HG02970 (cell line): ENCODE measurements around the gene GSTM2.
"Not testable (repeated sequence)": the region's sequence is repeated elsewhere in the genome, so short reads cannot be mapped to it uniquely, and the experiment has no call there.

ENCODE experiments used
- ATAC-seq: cut with Tn5 transposase; IDR thresholded peaks from one replicate; pipeline ENCODE4 v1.9.1; 2021; ENCODE audit warnings: mild to moderate bottlenecking, moderate library complexity, moderate number of reproducible peaks; ENCODE audit not compliant: unreplicated experiment, low FRiP score

The GSTM2 gene

DNA sequence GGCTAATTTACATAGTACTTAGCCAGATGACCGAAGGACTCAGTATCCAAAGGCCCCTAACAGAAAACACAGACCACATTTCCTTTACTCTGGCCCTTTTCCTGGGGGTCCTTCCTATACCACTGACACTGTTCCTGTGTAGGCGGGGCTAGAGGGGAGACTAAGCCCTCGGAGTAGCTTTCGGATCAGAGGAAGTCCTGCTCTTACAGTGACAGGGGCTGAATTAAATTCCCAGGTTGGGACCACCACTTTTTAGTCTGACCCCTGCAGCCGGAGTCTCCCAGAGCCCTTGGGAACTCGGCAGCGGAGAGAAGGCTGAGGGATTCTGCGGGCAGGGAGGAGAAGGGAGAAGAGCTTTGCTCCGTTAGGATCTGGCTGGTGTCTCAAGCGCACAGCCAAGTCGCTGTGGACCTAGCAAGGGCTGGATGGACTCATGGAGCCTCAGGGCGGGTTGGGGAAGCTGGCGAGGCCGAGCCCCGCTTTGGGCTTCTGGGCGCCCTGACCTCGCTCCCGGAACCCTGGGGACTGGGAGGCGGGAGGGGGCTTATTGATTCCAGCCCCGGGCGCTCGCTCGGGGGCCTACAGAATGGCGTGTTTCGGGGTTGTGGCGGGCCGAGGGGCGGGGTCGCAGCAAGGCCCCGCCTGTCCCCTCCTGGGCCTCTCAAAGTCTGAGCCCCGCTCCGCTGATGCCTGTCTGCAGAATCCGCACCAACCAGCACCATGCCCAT is 43.9 kb downstream of the GSTM2 start, which contains the start of gene GSTM5:
GSTM5 (plus strand) TSS at position 659 of the 728 bp plus-strand sequence; CDS start at position 721, 62 bp downstream.
- ATAC-seq: not testable (repeated sequence)

DNA sequence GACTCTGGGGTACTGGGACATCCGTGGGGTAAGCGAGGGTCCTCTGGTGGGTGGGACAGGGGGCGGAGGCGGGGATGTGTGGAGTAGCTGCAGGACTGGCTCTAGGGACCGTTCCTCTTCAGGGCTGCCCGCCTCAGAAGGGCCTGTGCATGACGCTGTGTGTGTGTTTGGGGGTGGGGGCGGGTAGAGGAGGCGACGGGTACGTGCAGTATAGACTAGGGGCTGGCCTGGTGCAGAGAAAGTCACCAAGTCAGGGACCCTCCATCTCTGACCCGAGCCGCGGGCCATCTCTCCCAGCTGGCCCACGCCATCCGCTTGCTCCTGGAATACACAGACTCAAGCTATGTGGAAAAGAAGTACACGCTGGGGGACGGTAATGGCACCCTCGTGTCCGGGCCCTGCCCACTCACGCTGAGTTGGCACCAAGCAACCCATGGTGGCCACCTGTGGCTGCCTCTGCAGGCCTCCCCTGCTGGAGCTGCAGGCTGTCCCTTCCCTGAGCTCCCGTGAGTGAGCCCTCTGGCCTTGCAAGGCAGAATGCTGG is 44.5 kb downstream of the GSTM2 start:
- ATAC-seq: no peak

DNA sequence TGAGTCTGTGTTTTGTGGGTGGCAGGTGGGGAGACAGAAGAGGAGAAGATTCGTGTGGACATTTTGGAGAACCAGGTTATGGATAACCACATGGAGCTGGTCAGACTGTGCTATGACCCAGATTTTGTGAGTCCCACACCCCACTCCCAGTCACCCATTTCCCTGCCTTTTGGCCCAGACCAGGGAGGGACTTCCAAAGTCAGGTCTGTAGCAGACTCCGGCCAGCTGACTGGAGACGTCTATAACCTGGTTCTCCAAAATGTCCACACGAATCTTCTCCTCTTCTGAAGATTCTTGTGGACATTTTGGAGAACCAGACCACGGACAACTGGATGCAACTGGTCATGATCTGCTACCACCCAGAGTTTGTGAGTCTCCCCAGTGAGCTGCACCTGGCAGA is 45.8 kb downstream of the GSTM2 start:
- ATAC-seq: no peak

DNA sequence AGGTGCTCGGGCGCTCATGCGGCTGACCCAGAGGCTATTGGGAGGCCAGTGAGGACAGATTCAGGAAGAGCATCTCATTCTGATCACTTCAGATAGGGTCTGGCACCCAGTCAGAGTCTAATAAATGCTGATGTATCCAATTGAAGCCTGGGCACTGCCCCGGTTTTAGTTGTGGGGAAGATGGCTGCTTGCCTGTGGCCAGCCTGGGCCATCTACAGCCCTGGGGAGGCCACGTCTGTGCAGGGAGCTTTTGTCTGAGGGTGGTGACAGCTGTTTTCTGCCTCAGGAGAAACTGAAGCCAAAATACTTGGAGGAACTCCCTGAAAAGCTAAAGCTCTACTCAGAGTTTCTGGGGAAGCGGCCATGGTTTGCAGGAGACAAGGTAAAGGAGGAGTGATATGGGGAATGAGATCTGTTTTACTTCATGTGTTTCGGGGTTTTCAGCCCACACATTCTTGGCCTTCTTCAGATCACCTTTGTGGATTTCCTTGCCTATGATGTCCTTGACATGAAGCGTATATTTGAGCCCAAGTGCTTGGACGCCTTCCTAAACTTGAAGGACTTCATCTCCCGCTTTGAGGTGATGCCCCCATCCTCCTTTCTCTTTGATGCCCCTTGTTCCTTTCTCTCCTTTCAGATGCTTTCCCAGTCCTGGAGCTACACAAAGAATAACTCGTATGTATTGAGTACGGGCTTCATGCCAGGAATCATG is 47.0 kb downstream of the GSTM2 start:
- no peak for ATAC-seq

DNA sequence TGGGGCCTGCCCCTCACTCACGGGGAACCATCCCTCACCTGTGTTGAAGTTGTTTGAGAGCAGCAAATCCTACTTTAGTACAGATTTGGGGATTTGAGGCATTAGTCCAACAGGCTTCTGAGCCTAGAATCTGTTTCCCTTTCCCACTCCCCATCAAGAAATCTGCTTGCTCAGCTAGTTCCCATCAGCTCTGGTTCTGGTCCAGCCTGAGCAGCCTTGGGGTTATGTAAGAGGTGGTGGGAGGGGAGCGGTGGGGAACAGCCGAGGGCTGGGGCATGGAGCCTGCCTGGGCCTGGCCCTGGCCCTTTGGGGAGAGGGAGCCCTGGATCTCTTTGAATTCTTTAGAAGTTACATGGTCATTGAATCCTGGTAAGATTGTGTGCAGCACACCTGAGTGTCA is 48.3 kb downstream of the GSTM2 start:
- no peak for ATAC-seq

DNA sequence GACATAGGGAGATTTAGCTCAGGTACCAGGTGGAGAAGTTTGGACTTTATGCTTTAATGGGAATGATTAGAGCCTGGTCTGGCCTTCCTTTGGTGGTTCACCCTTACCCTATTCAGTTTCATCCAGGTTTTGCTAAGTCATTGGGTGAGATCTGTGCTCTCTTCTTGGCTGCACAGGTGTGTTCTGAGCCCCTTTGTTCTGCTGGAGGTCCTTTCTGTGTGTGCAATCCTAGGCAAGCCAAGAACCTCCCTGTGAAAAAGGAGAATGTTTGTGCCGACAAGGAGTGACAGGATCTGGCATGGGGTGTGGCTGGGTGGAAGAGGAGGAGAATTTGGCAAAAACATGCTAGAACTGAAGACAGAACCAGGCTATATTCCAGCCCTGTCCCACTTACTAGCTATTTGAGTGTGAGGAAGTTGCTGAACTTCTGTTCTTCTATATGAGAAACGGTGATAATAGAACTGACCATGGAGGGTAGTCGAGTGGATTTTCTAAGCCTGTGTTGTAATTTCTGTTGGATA is 48.8 kb downstream of the GSTM2 start:
- ATAC-seq: no peak

DNA sequence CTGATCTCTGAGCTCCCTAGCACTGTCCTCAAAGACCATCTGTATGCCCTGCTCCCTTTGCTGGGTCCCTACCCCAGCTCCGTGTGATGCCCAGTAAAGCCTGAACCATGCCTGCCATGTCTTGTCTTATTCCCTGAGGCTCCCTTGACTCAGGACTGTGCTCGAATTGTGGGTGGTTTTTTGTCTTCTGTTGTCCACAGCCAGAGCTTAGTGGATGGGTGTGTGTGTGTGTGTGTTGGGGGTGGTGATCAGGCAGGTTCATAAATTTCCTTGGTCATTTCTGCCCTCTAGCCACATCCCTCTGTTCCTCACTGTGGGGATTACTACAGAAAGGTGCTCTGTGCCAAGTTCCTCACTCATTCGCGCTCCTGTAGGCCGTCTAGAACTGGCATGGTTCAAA is 49.9 kb downstream of the GSTM2 start:
- no peak for ATAC-seq

DNA sequence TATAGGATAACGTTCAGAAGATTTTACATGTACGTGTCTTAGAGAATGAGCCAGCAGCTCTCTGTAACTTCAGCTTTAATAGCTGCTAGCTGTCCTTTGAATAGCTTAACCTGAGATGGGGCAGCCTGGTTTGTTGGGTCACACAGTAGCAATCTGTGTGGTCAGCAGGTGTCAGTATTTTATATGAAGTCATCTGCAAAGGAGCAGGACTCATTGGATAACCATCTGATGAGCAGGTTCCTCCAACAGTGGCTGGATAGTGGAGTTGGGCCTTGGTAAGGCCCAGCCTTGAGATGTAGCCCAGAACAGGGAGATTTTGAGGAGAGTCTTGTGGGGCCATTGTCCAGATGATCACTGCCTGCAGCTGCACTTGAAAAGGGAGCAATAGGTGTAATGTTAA is 50.6 kb downstream of the GSTM2 start:
- ATAC-seq: no peak

DNA sequence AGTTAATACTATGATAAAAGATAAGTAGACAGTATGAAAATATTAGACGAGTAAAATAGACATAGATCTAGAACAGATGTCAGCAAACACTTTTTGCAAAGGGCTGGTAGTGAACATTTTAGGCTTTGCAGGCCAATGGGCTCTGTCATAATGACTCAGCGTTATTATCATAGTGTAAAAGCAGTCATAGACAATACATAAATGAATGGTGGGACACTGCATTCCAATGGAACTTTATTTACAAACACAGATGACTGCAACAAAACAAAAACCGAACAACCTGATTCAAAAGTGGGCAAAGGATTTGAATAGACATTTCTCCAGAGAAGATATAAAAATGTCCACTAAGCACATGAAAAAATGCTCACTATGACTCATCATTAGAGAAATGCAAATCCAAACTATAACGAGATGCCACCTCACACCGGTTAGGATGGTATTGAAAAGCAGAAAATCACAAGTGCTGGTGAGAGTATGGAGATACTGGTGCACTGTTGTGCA is 51.5 kb downstream of the GSTM2 start:
- ATAC-seq: no peak

DNA sequence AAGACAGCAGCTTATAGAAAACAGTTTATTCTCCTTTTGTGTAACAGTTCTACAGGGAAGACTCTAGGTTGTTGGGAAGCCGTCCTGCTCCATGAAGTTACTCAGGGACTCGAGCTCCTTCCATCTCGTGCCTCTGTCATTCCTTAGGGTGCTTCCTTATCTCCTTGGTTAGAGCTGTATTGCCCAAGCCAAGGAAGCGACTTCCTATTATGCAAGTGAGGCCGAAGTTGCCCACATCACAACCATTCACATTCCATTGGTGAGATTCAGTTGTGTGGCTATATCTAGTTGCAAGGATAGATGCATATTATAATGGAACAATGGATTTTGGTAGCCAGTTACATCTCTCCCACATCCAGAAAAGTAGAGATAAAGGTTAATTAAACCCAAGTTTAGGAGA is 53.2 kb downstream of the GSTM2 start:
- no peak for ATAC-seq

DNA sequence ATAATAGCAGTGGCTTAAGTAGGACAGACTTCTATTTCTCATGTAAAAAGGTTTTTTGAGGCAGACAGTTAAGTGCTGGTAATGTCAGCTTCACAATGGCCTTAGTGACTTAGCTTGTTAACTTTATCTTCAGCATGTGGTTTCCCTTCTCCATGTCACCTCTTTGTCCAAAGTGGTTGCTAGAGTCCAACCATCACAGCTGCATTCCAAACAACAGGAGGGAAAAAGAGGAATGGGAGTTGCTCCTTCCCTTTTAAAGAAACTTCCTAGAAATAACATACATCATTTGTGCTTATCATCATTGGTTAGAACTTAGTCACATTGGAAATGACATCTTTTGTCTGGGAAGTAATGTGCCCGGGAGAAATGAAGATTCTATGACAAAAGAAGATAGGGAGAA is 54.1 kb downstream of the GSTM2 start:
- ATAC-seq: no peak

DNA sequence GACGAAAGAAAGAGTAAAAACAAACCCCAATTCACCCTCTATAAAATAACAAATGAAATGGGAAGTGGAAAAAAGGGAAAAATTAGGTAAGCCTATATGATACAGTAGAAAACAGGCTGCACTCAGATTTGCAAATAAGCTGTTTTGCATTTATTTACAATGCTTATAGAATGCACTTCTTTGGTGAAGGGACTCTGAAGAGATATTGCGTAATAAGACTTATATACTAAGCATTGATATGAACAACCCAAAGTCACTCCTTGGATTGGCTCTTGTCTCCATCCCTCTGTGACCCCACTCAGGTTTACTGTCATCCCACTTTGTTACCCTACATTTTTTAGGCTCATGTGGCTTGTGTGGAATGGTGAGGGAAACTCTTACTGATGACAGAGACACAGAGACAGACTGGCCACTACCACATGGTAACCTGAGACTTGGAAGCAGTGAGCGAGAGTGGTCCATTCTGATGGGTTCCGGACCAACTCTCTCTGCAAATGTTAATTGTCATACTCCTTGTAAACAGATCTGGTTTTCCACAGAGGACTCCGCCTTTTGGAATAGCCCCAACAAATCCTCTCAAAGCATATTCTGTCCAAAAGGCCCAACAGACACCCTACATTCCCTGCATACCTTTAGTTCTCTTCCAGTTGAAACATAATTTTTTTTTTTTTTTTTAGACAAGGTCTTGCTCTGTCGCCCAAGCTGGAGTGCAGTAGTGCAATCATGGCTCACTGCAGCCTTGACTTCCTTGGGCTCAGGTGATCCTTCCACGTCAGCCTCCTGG is 55.2 kb downstream of the GSTM2 start:
- no peak for ATAC-seq
